Heart left ventricle (tissue), 16 donors: ENCODE data around the gene POLD2. TPM values are rescaled to one million over a fixed set of nuclear protein-coding genes. Genes with fewer than 3 reads are reported as not detected.
A peak's percentile ranks its signal among the peaks of the same experiment; 100 is the strongest.

Experiments used
- ATAC-seq, 4 donors: fragments of 200-7000 bp; cut with Tn5 transposase; one replicate each; pipeline ENCODE4 v1.9.1; 2020 to 2022; ENCODE audit warnings: moderate library complexity in 4 of 4, mild to moderate bottlenecking in 3 of 4, moderate number of reproducible peaks in 1 of 4
- DNase-seq, 5 donors: peaks; one replicate each; pipeline ENCODE4 v3.0.0-alpha.2; 2020
- H3K27ac ChIP-seq, 12 donors: fragments of 200-600 bp; sonication (generic) in 4 of 12; one replicate each; pipeline versions ENCODE4 v1.5.0 to v1.8.0; 2016 to 2022; ENCODE audit warnings: mild to moderate bottlenecking in 2 of 12
- H3K27me3 ChIP-seq, 9 donors: fragments of 200-600 bp; sonication (generic) in 2 of 9; one replicate each; pipeline versions ENCODE4 v1.5.1 to v1.8.0; 2016 to 2022; ENCODE audit warnings: mild to moderate bottlenecking in 3 of 9
- H3K36me3 ChIP-seq, 9 donors: fragments of 200-600 bp; sonication (generic) in 2 of 9; one replicate each; pipeline versions ENCODE4 v1.5.0 to v1.8.0; 2018 to 2022; ENCODE audit warnings: mild to moderate bottlenecking in 2 of 9
- H3K4me1 ChIP-seq, 12 donors: fragments of 200-600 bp; sonication (generic) in 4 of 12; one replicate each; pipeline versions ENCODE4 v1.5.0 to v1.8.0; 2016 to 2022; ENCODE audit warnings: mild to moderate bottlenecking in 3 of 12
- H3K4me3 ChIP-seq, 12 donors: fragments of 200-600 bp; sonication (generic) in 4 of 12; one replicate each; pipeline versions ENCODE4 v1.5.0 to v1.8.0; 2017 to 2022; ENCODE audit warnings: mild to moderate bottlenecking in 9 of 12, moderate library complexity in 4 of 12
- H3K9me3 ChIP-seq, 12 donors: fragments of 200-600 bp; sonication (generic) in 4 of 12; one replicate each; pipeline versions ENCODE4 v1.5.0 to v1.8.0; 2016 to 2022; ENCODE audit warnings: mild to moderate bottlenecking in 1 of 12
- CTCF ChIP-seq, 12 donors: fragments of 200-600 bp; sonication (generic) in 4 of 12; IDR thresholded peaks; one replicate each; pipeline versions ENCODE4 v1.5.0 to v1.8.0; 2018 to 2022; ENCODE audit warnings: antibody characterized with exemption in 12 of 12, mild to moderate bottlenecking in 5 of 12
- POLR2A ChIP-seq, 2 donors: fragments of 450-650 bp; IDR thresholded peaks; one replicate each; pipeline ENCODE4 v1.6.1; 2017; ENCODE audit warnings: antibody characterized with exemption in 2 of 2, mild to moderate bottlenecking in 2 of 2, moderate library complexity in 2 of 2
- WGBS, 4 donors: extraction: QIAGEN DNeasy Blood & Tissue Kit in 2 of 4; methylation state at CpG; one replicate each; pipeline versions ENCODE4 v1.1.5 to v1.1.7; 2013 to 2018; 5-methylcytosine and 5-hydroxymethylcytosine counted together
- intact Hi-C, 10 donors: fragments of 100-400 bp; cut with DNase I; formaldehyde crosslinking; loops; one replicate each; pipeline versions ENCODE4 v1.11.1 to v1.14.2; 2022
- microRNA-seq, 4 donors: library from miRNA; unstranded; fragments of <30 nt; microRNA quantifications; one replicate each; pipeline versions ENCODE4 to v1.2.0, GENCODE V29; 2017 to 2020
- polyA plus RNA-seq, 2 donors: library from polyadenylated mRNA; stranded (reverse); fragments of 200-250 nt; gene quantifications; one replicate each; pipeline ENCODE4 v1.2.3, GENCODE V29; 2013
- total RNA-seq, 9 donors: library from RNA; depleted of rRNA in 2 of 9; stranded (reverse); fragments of >200 nt in 2 of 9; fragmentation: NEBNext Ultra II Directional in 3 of 9; extraction: Animal tissue kit (Norgen Biotek cat#: 25700) in 3 of 9; gene quantifications; one replicate each; pipeline versions ENCODE4 v1.1.0 to v1.2.4, GENCODE V29; 2016 to 2023
- donor health status: ischemic (EF 13 %, LVEDD 7.1; RV severe dilation, severe dysfunction).
- donor health status: healthy with polysubstance abuse.
- donor health status: DM: no; HTN: yes; CAD: no.
- donor health status: DM: no; HTN: no; CAD: no.
- donor health status: ischemic (EF 25% LVEDD 6.9; RV normal size, moderate dysfunction).
- donor health status: ischemic (EF 25% LVEDD 5.7; RV mildly dilated, moderate dysfunction).
- donor health status: healthy.
- donor health status: DM: yes; HTN: yes; CAD: no.
- donor health status: ischemic (EF 35%, LVEDD 5.7; RV mildly dilated, moderate dysfunction).
- donor health status: nonischemic (EF 11% LVEDD 7.7; RV severe dilation, severe dysfunction).
- donor health status: DM: yes; HTN: yes; CAD: no.
- donor health status: PGD.
- donor health status: ischemic (EF 29% LVEDD 5.4; RV normal size, mild dysfunction).
- donor health status: nonischemic (EF 23%, LVEDD 6.1; RV moderate dilation, normal function).

Gene POLD2
- total and polyA plus RNA-seq, 11 donors, result 67.0 to 176 (median 89.2) TPM

GRCh38 chr7:44065431-44066110, 57.8 kb downstream of the POLD2 start, which contains the start of gene PGAM2:
TSS of gene PGAM2 (minus strand) at chr7:44065567. CDS start at chr7:44065529, 38 bp downstream.
- H3K4me3 ChIP-seq, result peak within 1 kb of the TSS; percentile 31 to 64 (median 54)
- intact Hi-C loops, result no loop called here

GRCh38 chr7:44064791-44065430, 58.4 kb downstream of the POLD2 start:
- Histone ChIP-seq H3K4me1 (peaks cover 0 to 77% (median 32%) of the 10 kb centered on the region in 12 donors), H3K9me3 (no peaks in the 10 kb centered on the region), H3K36me3 (peaks cover 0 to 29% (median 20%) of the 10 kb centered on the region in 9 donors), H3K27me3 (no peaks in the 10 kb centered on the region), H3K4me3 (peak overlapping the region; percentile 31 to 64 (median 54)), H3K27ac (peak overlapping the region; percentile 54 to 91 (median 80))
- 12 to 24% (median 19%) methylated on average over 15 to 33 of the region's 33 CpGs for WGBS, 4 donors
- DNase-seq, result peak in 2 of 5 donors; percentile 40 to 66
- TF ChIP-seq POLR2A (IDR thresholded peaks at IDR 0.05) (no peak), CTCF (IDR thresholded peaks at IDR 0.05) (no peak)
- peak in 3 of 4 donors; percentile 8 to 16 (median 9) for ATAC-seq
- intact Hi-C loops, result no loop called here

More at GRCh38 chr7:44065431-44066110, 57.8 kb downstream of the POLD2 start, which contains the start of gene PGAM2:
- peaks cover 0 to 23% (median 14%) of the 10 kb centered on the region in 9 donors for H3K36me3 ChIP-seq
- ATAC-seq (peak; percentile 73 to 85 (median 78)), DNase-seq (peak; percentile 86 to 93 (median 87))
- H3K9me3 ChIP-seq, result no peaks in the 10 kb centered on the region
- H3K27me3 ChIP-seq, result no peaks in the 10 kb centered on the region
- WGBS, 4 donors, result 3 to 15% (median 12%) methylated on average over 9 to 14 of the region's 14 CpGs
- H3K4me1 ChIP-seq, result peaks cover 0 to 71% (median 32%) of the 10 kb centered on the region in 12 donors
- TF ChIP-seq POLR2A (IDR thresholded peaks at IDR 0.05), result peak in 1 of 2 donors; percentile 62
- TF ChIP-seq CTCF (IDR thresholded peaks at IDR 0.05), result no peak
- H3K27ac ChIP-seq, result peak within 1 kb of the TSS; percentile 54 to 91 (median 80)

Small RNA genes within 50 kb of the gene (microRNA-seq; reads per million reads assigned to microRNA genes)
- gene MIR6838, result 0.62 to 3.1 (median 1.8) reads per million in 4 donors

Other genes with a start within 250 kb of the POLD2 start
- gene URGCP, start 217.0 kb downstream of the POLD2 start, total RNA-seq, result 10 to 100 TPM; 28.2 to 43.7 (median 37.8) TPM
- 10 to 100 TPM; 23.6 to 24.0 TPM for gene URGCP, start 217.0 kb downstream of the POLD2 start, polyA plus RNA-seq
- gene UBE2D4, start 197.1 kb downstream of the POLD2 start, total RNA-seq, result 10 to 100 TPM; 35.1 to 69.8 (median 43.5) TPM
- gene UBE2D4, start 197.1 kb downstream of the POLD2 start, polyA plus RNA-seq, result 10 to 100 TPM; 29.4 to 41.1 TPM
- gene SPDYE1, start 125.7 kb downstream of the POLD2 start, total RNA-seq, result under 1 TPM in 1 of 9 donors, not detected in 8; 0.13 TPM
- gene SPDYE1, start 125.7 kb downstream of the POLD2 start, polyA plus RNA-seq, result not detected
- 10 to 100 TPM; 29.9 to 76.7 (median 42.9) TPM for gene DBNL, start 78.8 kb downstream of the POLD2 start, total RNA-seq
- 10 to 100 TPM; 39.3 to 86.3 TPM for gene DBNL, start 78.8 kb downstream of the POLD2 start, polyA plus RNA-seq
- 1,000 to 10,000 TPM in 1 of 9 donors, 100 to 1,000 TPM in 8; 300 to 1,183 (median 555) TPM for gene PGAM2, start 58.0 kb downstream of the POLD2 start, total RNA-seq
- gene PGAM2, start 58.0 kb downstream of the POLD2 start, polyA plus RNA-seq, result 1,000 to 10,000 TPM in 1 of 2 donors, 100 to 1,000 TPM in 1; 242 to 2,064 TPM
- gene POLM, start 41.0 kb downstream of the POLD2 start, total RNA-seq, result 10 to 100 TPM; 10.1 to 24.3 (median 14.0) TPM
- 10 to 100 TPM; 10.3 to 13.7 TPM for gene POLM, start 41.0 kb downstream of the POLD2 start, polyA plus RNA-seq
- 10 to 100 TPM; 15.2 to 51.1 (median 25.4) TPM for gene AEBP1, start 19.2 kb downstream of the POLD2 start, total RNA-seq
- 10 to 100 TPM; 10.9 to 20.2 TPM for gene AEBP1, start 19.2 kb downstream of the POLD2 start, polyA plus RNA-seq
- gene MYL7, start 17.8 kb upstream of the POLD2 start, total RNA-seq, result 1,000 to 10,000 TPM in 8 of 9 donors, 100 to 1,000 TPM in 1; 975 to 4,037 (median 2,357) TPM
- gene MYL7, start 17.8 kb upstream of the POLD2 start, polyA plus RNA-seq, result 1,000 to 10,000 TPM; 1,236 to 2,597 TPM
- gene GCK, start 65.9 kb upstream of the POLD2 start, total RNA-seq, result 1 to 10 TPM in 6 of 9 donors, under 1 TPM in 3; 0.54 to 3.3 (median 1.3) TPM
- 1 to 10 TPM; 3.6 to 5.7 TPM for gene GCK, start 65.9 kb upstream of the POLD2 start, polyA plus RNA-seq
- 10 to 100 TPM; 43.8 to 82.2 (median 46.6) TPM for gene YKT6, start 77.4 kb upstream of the POLD2 start, total RNA-seq
- gene YKT6, start 77.4 kb upstream of the POLD2 start, polyA plus RNA-seq, result 100 to 1,000 TPM in 1 of 2 donors, 10 to 100 TPM in 1; 28.5 to 133 TPM
- gene CAMK2B, start 202.0 kb upstream of the POLD2 start, total RNA-seq, result 100 to 1,000 TPM in 5 of 9 donors, 10 to 100 TPM in 4; 77.5 to 141 (median 104) TPM
- 100 to 1,000 TPM in 1 of 2 donors, 10 to 100 TPM in 1; 35.7 to 103 TPM for gene CAMK2B, start 202.0 kb upstream of the POLD2 start, polyA plus RNA-seq